Neutrophil (primary cell): ENCODE data around the gene BSG.
"Not testable (repeated sequence)": the region's sequence is repeated elsewhere in the genome, so short reads cannot be mapped to it uniquely, and the experiment has no call there.

Experiments used
- H3K27ac ChIP-seq: fragments of 200-600 bp; sonication (generic); 2 replicates; pipeline ENCODE4 v1.5.1; 2016; ENCODE audit warnings: mild to moderate bottlenecking, moderate library complexity
- H3K27me3 ChIP-seq: fragments of 200-600 bp; sonication (generic); 2 replicates; pipeline ENCODE4 v1.6.0; 2016; ENCODE audit warnings: mild to moderate bottlenecking
- H3K36me3 ChIP-seq: fragments of 200-600 bp; sonication (generic); 2 replicates; pipeline ENCODE4 v1.5.1; 2017
- H3K4me1 ChIP-seq, 2 experiments: fragments of 200-600 bp in 1 of 2; sonication (generic) in 1 of 2; 1 replicate in 1 of 2; 2 replicates in 1 of 2; pipeline versions ENCODE4 v1.5.1 to v1.6.1; 2013 to 2016; ENCODE audit warnings: low read depth in 1 of 2, low read length in 1 of 2, mild to moderate bottlenecking in 1 of 2, moderate library complexity in 1 of 2; ENCODE audit not compliant: control insufficient read depth in 1 of 2, insufficient read depth in 1 of 2
- H3K4me3 ChIP-seq, 2 experiments: fragments of 200-600 bp in 1 of 2; sonication (generic) in 1 of 2; 1 replicate in 1 of 2; 2 replicates in 1 of 2; pipeline ENCODE4 v1.5.1; 2013 to 2016; ENCODE audit warnings: low read depth in 1 of 2, low read length in 1 of 2, mild to moderate bottlenecking in 1 of 2, moderate library complexity in 1 of 2
- H3K9me3 ChIP-seq: fragments of 200-600 bp; sonication (generic); 2 replicates; pipeline ENCODE4 v1.5.1; 2016
- CTCF ChIP-seq: fragments of 200-600 bp; sonication (generic); IDR thresholded peaks from 2 replicates; pipeline ENCODE4 v1.5.1; 2016; ENCODE audit warnings: antibody characterized with exemption

Gene BSG

GRCh38 chr19:618674-619285 lies 46.4 kb downstream of the BSG start:
- no peaks in the 10 kb centered on the region for H3K4me1 ChIP-seq
- H3K4me3 ChIP-seq: no peak overlapping the region
- H3K9me3 ChIP-seq: no peaks in the 10 kb centered on the region
- no peak overlapping the region for H3K27ac ChIP-seq
- peaks cover 34% of the 10 kb centered on the region for H3K27me3 ChIP-seq
- H3K36me3 ChIP-seq: peaks cover 67% of the 10 kb centered on the region
- no peak for TF ChIP-seq CTCF

GRCh38 chr19:619286-620002 lies 47.0 kb downstream of the BSG start:
- TF ChIP-seq CTCF: no peak
- Histone ChIP-seq H3K4me1 (no peaks in the 10 kb centered on the region), H3K27ac (no peak overlapping the region), H3K36me3 (peaks cover 73% of the 10 kb centered on the region), H3K27me3 (peaks cover 27% of the 10 kb centered on the region), H3K9me3 (no peaks in the 10 kb centered on the region), H3K4me3 (no peak overlapping the region)

- no peak overlapping the region for H3K4me3 ChIP-seq
- H3K9me3 ChIP-seq: no peaks in the 10 kb centered on the region
- H3K4me1 ChIP-seq: no peaks in the 10 kb centered on the region
- peaks cover 81% of the 10 kb centered on the region for H3K36me3 ChIP-seq
- TF ChIP-seq CTCF: no peak
- peaks cover 18% of the 10 kb centered on the region for H3K27me3 ChIP-seq
- H3K27ac ChIP-seq: no peak overlapping the region
These were observed 47.9 kb downstream of the BSG start for GRCh38 chr19:620166-620862.

DNA sequence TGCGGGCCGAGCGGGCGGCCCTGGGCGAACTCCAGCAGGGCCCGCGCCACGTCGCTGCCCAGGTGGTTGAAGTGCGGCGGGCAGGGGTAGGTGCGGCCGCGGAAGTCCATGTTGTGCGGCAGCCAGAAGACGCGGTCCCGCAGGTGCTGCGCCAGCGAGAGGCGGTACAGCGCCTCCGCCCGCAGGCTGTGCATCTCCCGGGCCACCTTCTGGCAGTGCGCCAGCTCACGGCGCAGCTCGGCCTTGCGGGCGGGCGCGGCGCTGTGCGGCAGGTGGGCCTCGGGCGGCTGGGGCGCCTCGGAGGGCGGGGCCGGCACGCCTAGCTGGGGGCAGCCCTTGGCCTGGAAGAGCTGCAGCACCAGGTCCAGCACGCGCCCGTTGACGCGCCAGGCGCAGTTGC lies 48.8 kb downstream of the BSG start:
- Histone ChIP-seq H3K36me3 (peaks cover 81% of the 10 kb centered on the region), H3K27me3 (peaks cover 12% of the 10 kb centered on the region)
- not testable (repeated sequence) for H3K4me3 ChIP-seq, H3K4me1 ChIP-seq, H3K9me3 ChIP-seq, H3K27ac ChIP-seq

- Histone ChIP-seq H3K27ac (no peak overlapping the region), H3K4me3 (no peak overlapping the region), H3K4me1 (no peaks in the 10 kb centered on the region), H3K9me3 (no peaks in the 10 kb centered on the region), H3K27me3 (peaks cover 6% of the 10 kb centered on the region), H3K36me3 (peaks cover 80% of the 10 kb centered on the region)
- no peak for TF ChIP-seq CTCF
These were observed 49.4 kb downstream of the BSG start for GRCh38 chr19:621819-622218.

- H3K27ac ChIP-seq: no peak overlapping the region
- no peaks in the 10 kb centered on the region for H3K9me3 ChIP-seq
- no peaks in the 10 kb centered on the region for H3K27me3 ChIP-seq
- H3K4me1 ChIP-seq: no peaks in the 10 kb centered on the region
- H3K4me3 ChIP-seq: no peak overlapping the region
- TF ChIP-seq CTCF: no peak
- H3K36me3 ChIP-seq: peaks cover 72% of the 10 kb centered on the region
These were observed 50.3 kb downstream of the BSG start for GRCh38 chr19:622666-623065.
